ENCODE data around the gene KDELR3. TPM values are rescaled to one million over a fixed set of nuclear protein-coding genes. Genes with fewer than 3 reads are reported as not detected.

The KDELR3 gene
- total and polyA plus RNA-seq, 10 of the 15 experiments (the other 5 are each of a cell fraction or from before 2014, with no cell fraction given): 0.15 to 0.98 (median 0.25) TPM; not detected in 1

DNA sequence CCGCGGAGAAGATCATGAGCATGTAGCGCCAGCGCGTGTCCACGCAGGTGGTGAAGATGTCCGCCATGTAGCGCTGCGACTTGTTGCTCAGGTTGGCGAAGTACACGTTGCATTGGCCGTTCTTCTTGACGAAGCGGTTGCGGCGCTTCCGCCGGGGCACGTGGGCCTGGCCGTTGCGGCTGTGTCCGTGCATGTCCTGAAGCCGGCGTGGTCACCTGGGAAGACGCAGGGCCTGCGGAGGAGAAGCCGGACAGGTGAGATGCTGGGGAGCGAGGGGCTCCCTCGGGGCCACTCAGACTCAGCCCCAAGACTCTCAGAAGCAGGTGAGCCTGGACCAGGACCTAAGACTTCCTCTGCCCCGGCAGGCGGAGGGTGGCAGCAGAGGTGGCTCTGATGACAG is 40.0 kb upstream of the KDELR3 start (continued):
- TF ChIP-seq, protein P1, sequence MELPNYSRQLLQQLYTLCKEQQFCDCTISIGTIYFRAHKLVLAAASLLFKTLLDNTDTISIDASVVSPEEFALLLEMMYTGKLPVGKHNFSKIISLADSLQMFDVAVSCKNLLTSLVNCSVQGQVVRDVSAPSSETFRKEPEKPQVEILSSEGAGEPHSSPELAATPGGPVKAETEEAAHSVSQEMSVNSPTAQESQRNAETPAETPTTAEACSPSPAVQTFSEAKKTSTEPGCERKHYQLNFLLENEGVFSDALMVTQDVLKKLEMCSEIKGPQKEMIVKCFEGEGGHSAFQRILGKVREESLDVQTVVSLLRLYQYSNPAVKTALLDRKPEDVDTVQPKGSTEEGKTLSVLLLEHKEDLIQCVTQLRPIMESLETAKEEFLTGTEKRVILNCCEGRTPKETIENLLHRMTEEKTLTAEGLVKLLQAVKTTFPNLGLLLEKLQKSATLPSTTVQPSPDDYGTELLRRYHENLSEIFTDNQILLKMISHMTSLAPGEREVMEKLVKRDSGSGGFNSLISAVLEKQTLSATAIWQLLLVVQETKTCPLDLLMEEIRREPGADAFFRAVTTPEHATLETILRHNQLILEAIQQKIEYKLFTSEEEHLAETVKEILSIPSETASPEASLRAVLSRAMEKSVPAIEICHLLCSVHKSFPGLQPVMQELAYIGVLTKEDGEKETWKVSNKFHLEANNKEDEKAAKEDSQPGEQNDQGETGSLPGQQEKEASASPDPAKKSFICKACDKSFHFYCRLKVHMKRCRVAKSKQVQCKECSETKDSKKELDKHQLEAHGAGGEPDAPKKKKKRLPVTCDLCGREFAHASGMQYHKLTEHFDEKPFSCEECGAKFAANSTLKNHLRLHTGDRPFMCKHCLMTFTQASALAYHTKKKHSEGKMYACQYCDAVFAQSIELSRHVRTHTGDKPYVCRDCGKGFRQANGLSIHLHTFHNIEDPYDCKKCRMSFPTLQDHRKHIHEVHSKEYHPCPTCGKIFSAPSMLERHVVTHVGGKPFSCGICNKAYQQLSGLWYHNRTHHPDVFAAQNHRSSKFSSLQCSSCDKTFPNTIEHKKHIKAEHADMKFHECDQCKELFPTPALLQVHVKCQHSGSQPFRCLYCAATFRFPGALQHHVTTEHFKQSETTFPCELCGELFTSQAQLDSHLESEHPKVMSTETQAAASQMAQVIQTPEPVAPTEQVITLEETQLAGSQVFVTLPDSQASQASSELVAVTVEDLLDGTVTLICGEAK (IDR thresholded peaks at IDR 0.05; ENCODE audit: borderline replicate concordance): no peak
- TF ChIP-seq HDGF (IDR thresholded peaks at IDR 0.05): no peak
- TF ChIP-seq FOXK2 (IDR thresholded peaks at IDR 0.05): no peak
- TF ChIP-seq, protein P2, sequence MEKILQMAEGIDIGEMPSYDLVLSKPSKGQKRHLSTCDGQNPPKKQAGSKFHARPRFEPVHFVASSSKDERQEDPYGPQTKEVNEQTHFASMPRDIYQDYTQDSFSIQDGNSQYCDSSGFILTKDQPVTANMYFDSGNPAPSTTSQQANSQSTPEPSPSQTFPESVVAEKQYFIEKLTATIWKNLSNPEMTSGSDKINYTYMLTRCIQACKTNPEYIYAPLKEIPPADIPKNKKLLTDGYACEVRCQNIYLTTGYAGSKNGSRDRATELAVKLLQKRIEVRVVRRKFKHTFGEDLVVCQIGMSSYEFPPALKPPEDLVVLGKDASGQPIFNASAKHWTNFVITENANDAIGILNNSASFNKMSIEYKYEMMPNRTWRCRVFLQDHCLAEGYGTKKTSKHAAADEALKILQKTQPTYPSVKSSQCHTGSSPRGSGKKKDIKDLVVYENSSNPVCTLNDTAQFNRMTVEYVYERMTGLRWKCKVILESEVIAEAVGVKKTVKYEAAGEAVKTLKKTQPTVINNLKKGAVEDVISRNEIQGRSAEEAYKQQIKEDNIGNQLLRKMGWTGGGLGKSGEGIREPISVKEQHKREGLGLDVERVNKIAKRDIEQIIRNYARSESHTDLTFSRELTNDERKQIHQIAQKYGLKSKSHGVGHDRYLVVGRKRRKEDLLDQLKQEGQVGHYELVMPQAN (conservative IDR thresholded peaks at IDR 0.05): no peak
- no peak for TF ChIP-seq EED (IDR thresholded peaks at IDR 0.05; ENCODE audit: low read depth)

DNA sequence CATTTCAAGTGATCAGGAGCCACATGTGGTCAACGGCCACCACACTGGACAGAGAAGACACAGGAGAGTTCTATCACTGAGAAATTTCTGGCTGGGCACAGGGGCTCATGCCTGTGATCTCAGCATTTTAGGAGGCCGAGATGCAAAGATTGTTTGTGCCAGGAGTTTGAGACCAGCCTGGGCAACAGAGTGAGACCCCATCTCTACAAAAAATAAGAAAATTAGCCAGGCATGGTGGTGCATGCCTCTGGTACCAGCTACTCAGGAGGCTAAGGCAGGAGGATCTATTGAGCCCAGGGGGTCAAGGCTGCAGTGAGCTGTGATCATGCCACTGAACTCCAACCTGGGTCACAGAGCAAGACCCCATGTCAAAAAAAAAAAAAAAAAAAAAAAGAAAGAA is 39.2 kb upstream of the KDELR3 start:
- Histone ChIP-seq H3K79me2 (ENCODE audit: control insufficient read depth, insufficient read depth, low read length) (no peaks in the 10 kb centered on the region), H3K4me3 (no peak overlapping the region), H3K4me2 (ENCODE audit: control insufficient read depth, insufficient read depth) (no peak overlapping the region), H3K4me1 (ENCODE audit: control insufficient read depth, insufficient read depth, low read length) (no peaks in the 10 kb centered on the region), H2AFZ (ENCODE audit: control insufficient read depth, low read depth, low read length) (no peak overlapping the region), H3K27me3 (replicated peaks in 1 of 2; ENCODE audit: control insufficient read depth in 2 of 2, insufficient read depth in 2 of 2, low read length in 1 of 2) (peaks cover 0 to 2% of the 10 kb centered on the region in 2 experiments; a peak in 2 of 4 replicates), H4K20me1 (ENCODE audit: control insufficient read depth, insufficient read depth) (no peaks in the 10 kb centered on the region), H3K27ac (ENCODE audit: control insufficient read depth, insufficient read depth) (no peak overlapping the region), H3K36me3 (ENCODE audit: control insufficient read depth in 2 of 2, insufficient read depth in 2 of 2, low read length in 1 of 2) (no peaks in the 10 kb centered on the region), H3K9ac (ENCODE audit: control insufficient read depth, insufficient read depth, low read length) (no peak overlapping the region), H3K9me3 (replicated peaks; ENCODE audit: control insufficient read depth, insufficient read depth, low read length) (no peaks in the 10 kb centered on the region)
- ATAC-seq (no peak), DNase-seq (ENCODE audit: low read depth, low spot score) (no peak), FAIRE-seq (no peak)
- no peak for TF ChIP-seq BRCA1 (IDR thresholded peaks at IDR 0.05; ENCODE audit: low read depth, low read length)
- TF ChIP-seq, protein P3, sequence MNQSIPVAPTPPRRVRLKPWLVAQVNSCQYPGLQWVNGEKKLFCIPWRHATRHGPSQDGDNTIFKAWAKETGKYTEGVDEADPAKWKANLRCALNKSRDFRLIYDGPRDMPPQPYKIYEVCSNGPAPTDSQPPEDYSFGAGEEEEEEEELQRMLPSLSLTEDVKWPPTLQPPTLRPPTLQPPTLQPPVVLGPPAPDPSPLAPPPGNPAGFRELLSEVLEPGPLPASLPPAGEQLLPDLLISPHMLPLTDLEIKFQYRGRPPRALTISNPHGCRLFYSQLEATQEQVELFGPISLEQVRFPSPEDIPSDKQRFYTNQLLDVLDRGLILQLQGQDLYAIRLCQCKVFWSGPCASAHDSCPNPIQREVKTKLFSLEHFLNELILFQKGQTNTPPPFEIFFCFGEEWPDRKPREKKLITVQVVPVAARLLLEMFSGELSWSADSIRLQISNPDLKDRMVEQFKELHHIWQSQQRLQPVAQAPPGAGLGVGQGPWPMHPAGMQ (IDR thresholded peaks at IDR 0.05; ENCODE audit: borderline replicate concordance): no peak
- WGBS (ENCODE audit: insufficient coverage, insufficient replicate concordance, low lambda C conversion rate, missing lambda C conversion rate): 0% methylated on average over 2 of the region's 2 CpGs
- SMC1A ChIA-PET (ENCODE audit: uncharacterized antibody, unreplicated experiment): interaction anchor here (0.6 kb wide), 1 partner anchor 62 kb away, joined by 4 read pairs; no protein-coding TSS in a partner anchor
- POLR2A ChIA-PET: interaction anchor here (0.6 kb wide), 1 partner anchor 120 kb away, joined by 3 read pairs; no protein-coding TSS in a partner anchor
- BruUV-seq (replicated peaks): no TSS peak
- intact Hi-C loops (cut with micrococcal nuclease; ENCODE audit: unreplicated experiment) (no loop called here), in situ Hi-C loops (cut with MboI) (no loop called here)
- CTCF ChIA-PET: no interaction called here
- RAD21 ChIA-PET (ENCODE audit: unreplicated experiment): no interaction called here
